Stimulated activated CD8-positive, alpha-beta memory T cell treated with anti-CD3 and anti-CD28 coated beads, Interleukin-2, amount 100 ng/mL, for 48 hours (primary cell): Measurements from ENCODE around the gene PWWP2B.
"Not testable (repeated sequence)": the region's sequence is repeated elsewhere in the genome, so short reads cannot be mapped to it uniquely, and the experiment has no call there.

Experiments used
- DNase-seq, 2 donors: peaks; one replicate each; pipeline ENCODE4 v3.0.0-alpha.2; 2020; ENCODE audit warnings: low read depth in 2 of 2

The PWWP2B gene

GRCh38 chr10:132363921-132364593 lies 32.9 kb upstream of the PWWP2B start:
- no peak for DNase-seq

- peak in 1 of 2 donors; percentile 60 for DNase-seq
Measured at GRCh38 chr10:132364594-132364970, 32.4 kb upstream of the PWWP2B start.

- DNase-seq, result no peak
Measured at GRCh38 chr10:132365102-132365501, 31.9 kb upstream of the PWWP2B start.

GRCh38 chr10:132366006-132366405 lies 31.0 kb upstream of the PWWP2B start:
- no peak for DNase-seq

GRCh38 chr10:132366499-132366898 lies 30.5 kb upstream of the PWWP2B start:
- DNase-seq, result no peak

- no peak for DNase-seq
Measured at GRCh38 chr10:132368391-132368790, 28.6 kb upstream of the PWWP2B start.

- DNase-seq, result no peak
Measured at GRCh38 chr10:132368881-132369635, 27.9 kb upstream of the PWWP2B start.

GRCh38 chr10:132369636-132370185 lies 27.3 kb upstream of the PWWP2B start:
- DNase-seq, result no peak

- DNase-seq, result no peak
Measured at GRCh38 chr10:132370426-132371340, 26.3 kb upstream of the PWWP2B start.

GRCh38 chr10:132371641-132372081 lies 25.3 kb upstream of the PWWP2B start:
- DNase-seq, result peak in 1 of 2 donors; percentile 20

- DNase-seq, result no peak
Measured at GRCh38 chr10:132372516-132373095, 24.4 kb upstream of the PWWP2B start.

GRCh38 chr10:132373241-132373955 lies 23.6 kb upstream of the PWWP2B start:
- DNase-seq, result no peak

GRCh38 chr10:132374176-132374575 lies 22.8 kb upstream of the PWWP2B start:
- no peak for DNase-seq

GRCh38 chr10:132374612-132375011 lies 22.4 kb upstream of the PWWP2B start:
- DNase-seq, result no peak

GRCh38 chr10:132375116-132375794 lies 21.7 kb upstream of the PWWP2B start:
- DNase-seq, result no peak

GRCh38 chr10:132375795-132376297 lies 21.2 kb upstream of the PWWP2B start:
- DNase-seq, result no peak

- DNase-seq, result no peak
Measured at GRCh38 chr10:132376394-132376851, 20.6 kb upstream of the PWWP2B start.

- DNase-seq, result no peak
Measured at GRCh38 chr10:132377326-132377725, 19.7 kb upstream of the PWWP2B start.

- DNase-seq, result not testable (repeated sequence)
Measured at GRCh38 chr10:132379026-132379425, 18.0 kb upstream of the PWWP2B start.

GRCh38 chr10:132380986-132381385 lies 16.0 kb upstream of the PWWP2B start:
- not testable (repeated sequence) for DNase-seq
